Ovary (tissue), 3 donors: Measurements from ENCODE around the gene IGBP1.

Experiments
- POLR2A ChIP-seq: fragments of 450-650 bp; IDR thresholded peaks from one replicate; pipeline ENCODE4 v1.6.1; 2017; ENCODE audit warnings: antibody characterized with exemption, mild to moderate bottlenecking, moderate library complexity
- TF ChIP-seq, protein P1 (sequence below), 3 donors: fragments of 450-650 bp in 2 of 3; fragments of 200-600 bp in 1 of 3; IDR thresholded peaks; one replicate each; pipeline versions ENCODE4 v1.5.1 to v1.8.0; 2016 to 2022; ENCODE audit warnings: antibody characterized with exemption in 3 of 3, mild to moderate bottlenecking in 1 of 3
- donor health status: DM: no; HTN: no; CAD: no.

DNA sequence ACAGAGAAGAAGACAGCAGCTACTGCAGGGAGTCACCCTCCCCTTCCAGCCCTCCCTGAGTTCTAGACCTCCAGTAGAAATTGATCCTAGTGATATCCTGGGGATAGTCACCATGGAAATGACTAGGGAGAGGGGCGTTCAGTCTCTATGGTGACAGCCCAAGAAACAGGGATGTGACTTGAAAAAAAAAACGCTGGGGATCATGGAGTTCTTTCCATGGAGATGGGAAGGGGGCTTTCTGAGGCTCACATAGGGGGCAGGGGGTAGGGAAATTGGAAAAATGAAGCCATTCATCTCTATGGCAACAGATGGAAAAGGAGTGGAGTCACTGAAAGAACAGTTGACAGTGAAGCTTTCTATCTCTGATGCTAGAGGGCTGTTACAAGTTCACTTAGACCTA lies 28.0 kb upstream of the IGBP1 start:
- TF ChIP-seq, protein P1, sequence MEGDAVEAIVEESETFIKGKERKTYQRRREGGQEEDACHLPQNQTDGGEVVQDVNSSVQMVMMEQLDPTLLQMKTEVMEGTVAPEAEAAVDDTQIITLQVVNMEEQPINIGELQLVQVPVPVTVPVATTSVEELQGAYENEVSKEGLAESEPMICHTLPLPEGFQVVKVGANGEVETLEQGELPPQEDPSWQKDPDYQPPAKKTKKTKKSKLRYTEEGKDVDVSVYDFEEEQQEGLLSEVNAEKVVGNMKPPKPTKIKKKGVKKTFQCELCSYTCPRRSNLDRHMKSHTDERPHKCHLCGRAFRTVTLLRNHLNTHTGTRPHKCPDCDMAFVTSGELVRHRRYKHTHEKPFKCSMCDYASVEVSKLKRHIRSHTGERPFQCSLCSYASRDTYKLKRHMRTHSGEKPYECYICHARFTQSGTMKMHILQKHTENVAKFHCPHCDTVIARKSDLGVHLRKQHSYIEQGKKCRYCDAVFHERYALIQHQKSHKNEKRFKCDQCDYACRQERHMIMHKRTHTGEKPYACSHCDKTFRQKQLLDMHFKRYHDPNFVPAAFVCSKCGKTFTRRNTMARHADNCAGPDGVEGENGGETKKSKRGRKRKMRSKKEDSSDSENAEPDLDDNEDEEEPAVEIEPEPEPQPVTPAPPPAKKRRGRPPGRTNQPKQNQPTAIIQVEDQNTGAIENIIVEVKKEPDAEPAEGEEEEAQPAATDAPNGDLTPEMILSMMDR (IDR thresholded peaks at IDR 0.05), result no peak
- no peak for TF ChIP-seq POLR2A
